VCaP (cell line): Measurements from ENCODE around the gene MMP10.

Experiments
- H3K27ac ChIP-seq: fragments of 450-650 bp; 2 replicates; pipeline ENCODE4 v1.5.1; 2017
- TF ChIP-seq, protein P1 (sequence below): fragments of 450-650 bp; conservative IDR thresholded peaks from 2 replicates; pipeline ENCODE4 v1.5.1; 2017; ENCODE audit warnings: mild to moderate bottlenecking, moderate library complexity

Gene MMP10

DNA sequence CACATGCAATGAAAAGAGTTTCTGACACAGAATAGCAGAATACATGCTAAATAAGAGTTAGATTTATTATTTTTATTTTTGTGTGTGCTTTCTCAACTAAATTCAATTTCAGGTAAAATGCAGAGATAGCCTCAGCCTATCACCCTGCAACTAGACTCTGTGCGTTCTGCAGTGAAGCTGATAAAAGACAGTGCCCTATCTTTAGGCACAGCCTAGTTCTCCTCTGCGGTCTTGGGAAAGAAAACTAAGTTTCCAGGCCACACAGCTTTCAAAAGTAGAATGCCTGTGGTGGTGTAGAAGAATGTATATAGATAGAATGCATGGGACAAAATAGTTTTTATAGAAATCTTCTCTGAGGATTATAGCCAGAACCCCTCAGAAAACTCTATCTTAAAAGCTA is 29.5 kb upstream of the MMP10 start:
- H3K27ac ChIP-seq = no peak overlapping the region; the same call in 1 of the 2 replicates
- TF ChIP-seq, protein P1, sequence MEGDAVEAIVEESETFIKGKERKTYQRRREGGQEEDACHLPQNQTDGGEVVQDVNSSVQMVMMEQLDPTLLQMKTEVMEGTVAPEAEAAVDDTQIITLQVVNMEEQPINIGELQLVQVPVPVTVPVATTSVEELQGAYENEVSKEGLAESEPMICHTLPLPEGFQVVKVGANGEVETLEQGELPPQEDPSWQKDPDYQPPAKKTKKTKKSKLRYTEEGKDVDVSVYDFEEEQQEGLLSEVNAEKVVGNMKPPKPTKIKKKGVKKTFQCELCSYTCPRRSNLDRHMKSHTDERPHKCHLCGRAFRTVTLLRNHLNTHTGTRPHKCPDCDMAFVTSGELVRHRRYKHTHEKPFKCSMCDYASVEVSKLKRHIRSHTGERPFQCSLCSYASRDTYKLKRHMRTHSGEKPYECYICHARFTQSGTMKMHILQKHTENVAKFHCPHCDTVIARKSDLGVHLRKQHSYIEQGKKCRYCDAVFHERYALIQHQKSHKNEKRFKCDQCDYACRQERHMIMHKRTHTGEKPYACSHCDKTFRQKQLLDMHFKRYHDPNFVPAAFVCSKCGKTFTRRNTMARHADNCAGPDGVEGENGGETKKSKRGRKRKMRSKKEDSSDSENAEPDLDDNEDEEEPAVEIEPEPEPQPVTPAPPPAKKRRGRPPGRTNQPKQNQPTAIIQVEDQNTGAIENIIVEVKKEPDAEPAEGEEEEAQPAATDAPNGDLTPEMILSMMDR = no peak

DNA sequence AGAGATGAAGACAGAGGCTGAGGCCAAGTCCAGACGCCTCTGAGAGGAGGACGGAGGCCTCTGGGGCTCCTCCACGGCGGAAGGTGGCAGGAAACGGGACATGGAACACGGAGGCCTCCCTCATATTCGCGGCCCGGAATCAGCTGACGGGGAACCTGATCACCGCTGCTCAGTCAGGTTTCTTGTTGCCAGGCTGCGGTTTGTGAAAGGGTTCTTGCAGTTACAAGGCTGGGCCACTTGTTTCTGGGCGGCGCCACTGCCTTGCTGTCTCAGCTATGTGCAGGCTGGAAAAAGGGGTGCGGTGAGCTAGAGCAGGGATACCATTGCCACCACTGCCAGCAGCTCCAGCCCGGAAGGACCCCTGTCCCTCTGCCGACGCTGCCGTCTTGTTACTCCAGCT is 27.5 kb upstream of the MMP10 start:
- TF ChIP-seq, protein P1 = no peak; the same call in 1 of the 2 replicates
- no peak overlapping the region for H3K27ac ChIP-seq

DNA sequence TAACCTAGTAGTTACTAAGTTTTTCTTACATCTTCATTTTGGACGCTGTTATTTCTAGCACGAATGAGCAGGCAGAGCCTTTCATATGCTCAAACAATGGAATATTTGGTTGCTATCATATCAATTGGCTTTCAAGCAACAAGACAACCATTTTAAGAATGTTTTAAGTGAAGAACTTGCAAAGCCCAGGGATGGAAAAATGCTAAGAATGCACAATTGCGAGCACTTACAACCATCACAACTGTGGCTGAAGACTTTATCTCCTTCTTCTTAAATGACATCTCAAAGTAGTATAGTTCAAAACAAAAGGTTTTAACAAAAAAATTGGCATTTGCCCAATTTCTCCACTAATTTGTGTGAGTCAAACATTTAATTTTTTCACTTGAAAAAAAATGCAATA is 25.9 kb upstream of the MMP10 start:
- TF ChIP-seq, protein P1 = no peak
- H3K27ac ChIP-seq = no peak overlapping the region

DNA sequence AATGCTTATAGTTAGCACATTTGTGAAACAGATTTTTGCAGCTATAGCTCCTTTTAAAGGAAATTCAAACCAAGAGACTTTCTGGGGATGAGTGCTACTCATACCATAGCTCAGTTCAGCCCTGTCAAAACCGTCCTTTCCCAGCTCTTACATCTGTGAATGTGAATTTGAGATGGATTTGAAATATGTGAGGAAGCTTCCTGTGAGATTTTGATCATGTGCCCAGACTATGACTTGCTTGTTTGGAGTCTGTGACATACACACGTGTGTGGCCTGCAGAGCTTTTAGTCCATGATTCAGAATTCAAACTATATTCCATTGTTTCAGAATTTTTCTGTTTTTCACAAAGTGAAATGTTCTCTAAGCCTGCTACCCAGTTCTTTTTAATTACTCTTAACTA is 21.9 kb upstream of the MMP10 start:
- H3K27ac ChIP-seq = no peak overlapping the region
- TF ChIP-seq, protein P1 = no peak

DNA sequence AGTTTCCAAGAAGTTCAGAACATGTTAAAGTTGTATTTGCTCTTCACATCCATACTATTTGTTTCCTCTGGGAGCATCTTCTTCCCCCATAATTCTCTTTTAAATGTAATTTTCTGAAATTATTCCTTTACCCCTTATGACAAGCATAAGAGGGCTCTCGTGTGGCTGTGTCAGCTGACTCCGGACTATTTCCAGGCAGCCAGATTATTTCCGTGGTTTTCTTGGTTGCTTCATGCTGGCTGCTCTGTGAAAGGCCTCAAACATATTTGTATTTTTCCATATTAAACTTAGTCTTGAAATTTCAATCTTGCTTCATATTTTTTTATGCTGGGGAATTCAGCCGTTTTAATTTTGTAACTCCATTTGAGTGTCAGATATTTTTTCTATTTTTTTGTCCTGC is 20.3 kb upstream of the MMP10 start:
- no peak overlapping the region for H3K27ac ChIP-seq
- TF ChIP-seq, protein P1 = no peak

DNA sequence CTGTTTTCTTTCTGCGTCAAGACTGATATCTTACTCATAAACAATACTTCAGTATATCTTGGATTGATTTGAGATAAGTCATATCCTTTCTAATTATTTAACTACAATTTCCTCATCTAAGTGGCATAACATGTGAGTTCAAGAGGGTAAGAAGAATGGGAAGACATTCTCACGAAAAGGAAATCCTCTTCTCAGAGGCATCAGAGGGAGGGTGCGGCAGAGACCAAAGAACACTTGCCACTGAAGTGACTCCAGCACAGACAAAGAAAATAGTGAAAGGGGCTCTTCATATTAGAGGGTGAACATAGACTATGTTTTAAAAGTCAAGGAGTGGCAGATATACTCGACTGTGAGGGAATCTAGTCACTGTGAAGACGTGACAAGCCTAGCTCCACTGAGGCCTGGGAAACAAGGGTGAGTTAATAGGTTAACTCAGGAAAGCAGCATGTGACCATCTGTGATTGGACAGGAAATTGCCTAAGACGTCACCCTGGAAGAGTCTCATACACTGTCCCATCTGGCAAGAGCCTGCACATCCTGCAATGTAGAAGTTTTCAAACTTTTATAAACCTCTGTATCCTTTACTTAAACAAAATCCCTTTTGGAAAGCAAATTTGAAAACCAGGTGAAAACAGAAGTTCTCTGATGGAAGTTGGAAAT is 19.4 kb upstream of the MMP10 start:
- H3K27ac ChIP-seq = no peak overlapping the region
- TF ChIP-seq, protein P1 = no peak

GRCh38 chr11:102798012-102798746 is 17.8 kb upstream of the MMP10 start, which contains the start of gene MMP1:
Gene MMP1 (minus strand): TSS chr11:102798160. CDS start chr11:102798092, 68 bp downstream.
- TF ChIP-seq, protein P1 = no peak
- no peak within 1 kb of the TSS for H3K27ac ChIP-seq
